ENCODE measurements around the gene LTN1.
"Not testable (repeated sequence)": the region's sequence is repeated elsewhere in the genome, so short reads cannot be mapped to it uniquely, and the experiment has no call there.

Gene LTN1

DNA sequence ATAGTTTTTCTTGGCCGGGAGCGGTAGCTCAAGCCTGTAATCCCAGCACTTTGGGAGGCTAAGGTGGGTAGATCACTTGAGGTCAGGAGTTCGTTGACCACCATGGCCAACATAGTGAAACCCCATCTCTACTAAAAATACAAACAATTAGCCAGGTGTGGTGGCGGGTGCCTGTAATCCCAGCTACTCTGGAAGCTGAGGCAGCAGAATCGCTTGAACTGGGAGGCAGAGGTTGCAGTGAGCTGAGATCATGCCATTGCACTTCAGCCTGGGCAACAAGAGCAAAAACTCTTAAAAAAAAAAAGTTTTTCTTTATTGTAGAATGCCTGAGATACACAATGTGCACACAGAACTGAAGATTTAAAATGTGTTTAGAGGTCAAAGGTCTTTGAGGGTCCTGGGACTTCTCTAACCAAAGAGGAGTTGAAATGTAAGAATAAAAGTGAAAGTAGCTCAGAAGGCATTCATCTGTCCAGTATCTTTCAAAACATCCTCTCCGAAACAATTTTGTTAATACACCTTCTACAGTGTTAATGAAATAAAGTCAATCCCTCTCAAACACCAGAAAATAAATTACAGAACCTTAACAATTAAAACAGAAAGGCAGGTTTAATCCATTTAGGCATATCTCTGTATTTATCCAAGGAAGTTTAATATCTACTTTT is 60.8 kb downstream of the LTN1 start:
- DNase-seq (ENCODE audit: low spot score): not testable (repeated sequence)

GRCh38 chr21:28928578-28929420 is 63.9 kb downstream of the LTN1 start:
- no peak for DNase-seq (ENCODE audit: low spot score)

DNA sequence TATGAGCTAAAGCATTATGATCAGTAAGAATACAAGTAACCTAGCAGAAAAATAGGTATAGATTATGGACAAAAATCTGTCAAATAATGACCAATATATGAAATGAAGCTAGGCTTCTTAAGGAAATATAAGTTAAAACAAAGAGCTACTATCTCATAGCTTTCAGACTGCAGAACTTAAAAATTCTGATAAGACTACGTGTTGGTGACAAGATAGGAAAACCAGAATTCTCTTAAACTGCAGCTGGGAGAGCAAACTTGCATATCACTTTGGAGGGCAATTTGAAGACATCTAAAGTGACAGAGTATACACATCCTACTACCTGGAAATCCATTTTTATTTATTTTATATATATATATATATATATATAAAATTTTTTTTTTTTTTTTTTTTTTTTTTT is 65.5 kb downstream of the LTN1 start:
- DNase-seq (ENCODE audit: low spot score): no peak

GRCh38 chr21:28923439-28923975 is 69.2 kb downstream of the LTN1 start:
- DNase-seq (ENCODE audit: low spot score): no peak

DNA sequence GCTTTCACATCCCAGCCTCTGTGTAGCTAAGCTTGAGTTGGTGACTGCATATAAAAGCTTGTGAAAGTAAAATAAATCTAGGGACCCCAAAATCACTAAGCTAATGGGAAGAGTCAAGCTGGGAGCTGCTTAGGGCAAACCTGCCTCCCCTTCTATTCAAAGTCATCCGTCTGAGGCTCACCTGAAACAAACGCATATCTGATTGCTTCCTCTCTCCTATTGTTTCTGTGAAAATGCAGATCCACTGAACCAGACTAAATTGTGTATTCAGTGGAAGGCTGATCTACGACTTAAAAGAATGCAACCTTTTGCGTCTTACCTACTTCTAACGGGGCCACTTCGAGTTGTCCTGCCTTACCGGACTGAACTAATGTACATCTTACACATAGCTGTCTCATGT is 70.3 kb downstream of the LTN1 start:
- no peak for DNase-seq (ENCODE audit: low spot score)

GRCh38 chr21:28916150-28916893 is 76.4 kb downstream of the LTN1 start:
- DNase-seq (ENCODE audit: low spot score): no peak

- no peak for DNase-seq (ENCODE audit: low spot score)
Measured at GRCh38 chr21:28913071-28913470, 79.6 kb downstream of the LTN1 start.

GRCh38 chr21:28910280-28910887 is 82.3 kb downstream of the LTN1 start:
- DNase-seq (ENCODE audit: low spot score): no peak

DNA sequence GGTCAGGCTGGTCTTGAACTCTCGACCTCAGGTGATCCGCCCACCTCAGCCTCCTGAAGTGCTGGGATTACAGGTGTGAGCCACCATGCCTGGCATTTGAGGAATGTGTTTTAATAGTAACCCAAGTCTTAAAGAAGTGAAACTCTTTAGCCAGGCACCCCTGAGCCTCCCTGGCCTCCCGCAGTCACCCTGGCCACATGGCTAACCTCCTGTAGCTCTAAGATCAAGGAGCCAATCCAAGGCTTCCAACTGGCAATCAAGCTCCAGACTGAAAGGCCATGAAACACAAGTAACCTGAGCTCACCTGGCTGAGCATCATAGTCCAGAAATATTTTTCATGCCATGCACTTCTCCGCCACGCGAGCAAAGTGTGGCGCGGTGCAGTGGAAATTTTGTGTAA is 84.3 kb downstream of the LTN1 start:
- DNase-seq (ENCODE audit: low spot score): no peak

DNA sequence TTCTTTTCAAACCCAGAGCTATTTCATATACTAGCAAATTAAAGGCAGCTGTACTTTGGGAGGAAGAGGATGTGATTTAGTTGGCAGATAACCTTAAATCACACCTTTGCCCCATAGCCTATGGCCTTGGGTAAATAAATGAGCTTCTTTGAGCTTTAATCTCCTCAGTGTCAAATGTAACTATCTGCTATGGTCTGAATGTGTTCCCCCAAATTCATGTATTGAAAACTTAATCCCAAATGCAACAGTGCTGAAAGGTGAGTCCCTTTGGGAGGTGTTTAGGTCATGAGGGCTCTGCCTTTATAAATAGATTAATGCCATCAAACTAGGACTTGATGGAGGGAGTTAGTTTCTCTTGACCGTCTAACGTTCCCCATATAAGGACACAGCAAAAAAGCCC is 85.8 kb downstream of the LTN1 start:
- DNase-seq (ENCODE audit: low spot score): no peak

GRCh38 chr21:28906236-28906635 is 86.4 kb downstream of the LTN1 start:
- no peak for DNase-seq (ENCODE audit: low spot score)

DNA sequence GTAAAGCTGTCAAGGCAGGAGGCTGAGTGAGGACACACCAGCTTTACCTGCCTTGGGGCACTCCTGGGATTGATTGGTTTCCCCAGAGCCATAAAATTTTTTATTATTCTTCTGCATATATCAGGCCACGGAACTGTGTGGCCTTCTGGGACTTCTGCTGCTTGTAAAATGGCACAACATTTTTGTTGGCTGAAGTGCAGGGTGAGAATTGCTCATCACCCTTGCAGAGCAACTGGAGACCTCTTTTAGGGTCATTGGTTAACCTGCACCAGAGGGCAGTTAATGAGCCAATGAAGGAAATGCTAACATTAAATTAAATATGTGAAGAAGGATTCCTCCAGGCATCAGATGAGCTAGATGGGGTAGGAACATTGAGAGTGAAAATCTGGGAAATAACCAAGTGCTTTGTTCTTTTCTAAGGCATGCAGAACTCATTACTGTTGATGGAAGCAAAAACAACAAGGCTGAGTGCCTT is 87.7 kb downstream of the LTN1 start:
- no peak for DNase-seq (ENCODE audit: low spot score)

- DNase-seq (ENCODE audit: low spot score): no peak
Measured at GRCh38 chr21:28903448-28903847, 89.2 kb downstream of the LTN1 start.

DNA sequence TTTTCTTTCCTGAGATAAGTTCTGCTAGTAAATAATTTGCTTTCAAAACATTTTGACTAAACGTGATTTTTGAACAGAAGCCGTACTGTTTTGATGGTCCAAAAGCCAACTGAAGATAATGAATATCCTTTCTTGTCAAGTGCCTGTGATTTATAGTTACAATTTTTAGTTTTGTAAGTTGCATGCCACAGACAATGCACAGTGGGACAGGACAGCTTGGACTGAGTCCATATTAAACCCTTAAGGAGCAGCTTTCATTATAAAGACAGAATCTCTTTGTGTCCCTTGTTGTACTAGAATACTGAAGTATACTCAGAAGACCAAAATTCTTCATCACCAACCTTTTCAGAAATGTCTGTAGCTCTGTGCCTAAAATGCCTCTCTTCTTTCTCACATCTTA is 92.2 kb downstream of the LTN1 start:
- DNase-seq (ENCODE audit: low spot score): no peak

GRCh38 chr21:28899744-28900143 is 92.9 kb downstream of the LTN1 start:
- peak; percentile 78 for DNase-seq (ENCODE audit: low spot score)

DNA sequence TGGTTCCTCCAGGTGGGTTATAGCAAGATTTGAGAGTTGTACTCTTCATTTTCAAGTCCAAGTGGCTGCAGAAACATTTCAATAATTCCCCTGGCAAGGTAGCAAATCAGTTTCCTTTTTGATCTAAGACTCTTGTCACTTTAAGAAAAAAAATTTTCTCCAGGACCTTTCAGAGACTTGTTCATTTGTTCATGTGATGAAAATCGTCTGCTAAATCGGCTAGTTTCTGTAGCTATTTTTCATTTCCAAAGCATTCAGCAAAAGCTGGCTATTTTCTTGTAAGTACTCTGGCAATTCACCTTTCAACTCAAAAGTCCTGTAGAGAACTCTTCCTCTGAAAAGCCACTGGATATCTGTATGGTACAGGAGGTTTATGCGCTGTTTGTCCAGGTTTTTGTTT is 93.5 kb downstream of the LTN1 start:
- DNase-seq (ENCODE audit: low spot score): no peak

DNA sequence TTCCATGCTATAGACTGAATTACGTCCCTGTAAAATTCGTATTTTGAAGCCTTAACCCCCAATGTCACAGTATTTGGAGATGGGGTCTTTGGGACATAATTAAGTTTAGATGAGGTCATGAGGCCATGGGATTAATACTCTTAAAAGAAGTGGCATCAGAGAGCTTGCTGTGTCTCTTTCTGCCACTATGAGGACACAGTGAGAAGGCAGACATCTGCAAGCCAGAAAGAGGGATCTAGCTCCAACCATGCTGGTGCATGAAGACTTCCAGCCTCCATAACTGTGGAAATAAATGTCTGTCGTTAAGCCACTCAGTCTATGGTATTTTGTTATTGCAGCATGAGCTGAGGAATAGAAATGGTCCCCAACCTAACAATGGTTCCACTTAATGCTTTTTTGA is 99.0 kb downstream of the LTN1 start:
- DNase-seq (ENCODE audit: low spot score): no peak

GRCh38 chr21:28892199-28893111 is 100.2 kb downstream of the LTN1 start:
- no peak for DNase-seq (ENCODE audit: low spot score)

DNA sequence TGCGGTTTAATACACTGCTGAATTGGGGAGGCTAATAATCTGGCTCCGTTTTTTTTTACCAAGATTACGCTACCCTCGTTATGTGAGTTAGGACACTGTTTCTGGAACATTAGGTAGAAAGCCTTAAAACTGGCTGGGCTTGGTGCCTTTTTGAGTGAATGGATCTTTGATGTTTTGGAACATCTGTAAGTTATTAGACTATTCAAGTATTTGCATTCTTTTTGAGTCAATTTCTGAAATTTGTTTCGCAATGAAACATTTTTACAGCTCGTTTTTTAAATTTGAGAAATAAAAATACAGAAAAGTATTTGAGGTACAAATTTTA is 106.9 kb downstream of the LTN1 start:
- DNase-seq (ENCODE audit: low spot score): no peak

- DNase-seq (ENCODE audit: low spot score): peak; percentile 94
Measured at GRCh38 chr21:28884976-28885852, 107.5 kb downstream of the LTN1 start.

Data from RKO (cell line).